Heart left ventricle (tissue), 13 donors: ENCODE results near the gene FOXK2.

ENCODE experiments used
- POLR2A ChIP-seq, 2 donors: fragments of 450-650 bp; IDR thresholded peaks; one replicate each; pipeline ENCODE4 v1.6.1; 2017; ENCODE audit warnings: antibody characterized with exemption in 2 of 2, mild to moderate bottlenecking in 2 of 2, moderate library complexity in 2 of 2
- TF ChIP-seq, protein P1 (sequence below), 12 donors: fragments of 200-600 bp; sonication (generic) in 4 of 12; IDR thresholded peaks; one replicate each; pipeline versions ENCODE4 v1.5.0 to v1.8.0; 2018 to 2022; ENCODE audit warnings: antibody characterized with exemption in 12 of 12, mild to moderate bottlenecking in 5 of 12
- donor health status: ischemic (EF 13 %, LVEDD 7.1; RV severe dilation, severe dysfunction).
- donor health status: DM: no; HTN: yes; CAD: no.
- donor health status: DM: no; HTN: no; CAD: no.
- donor health status: ischemic (EF 25% LVEDD 6.9; RV normal size, moderate dysfunction).
- donor health status: ischemic (EF 25% LVEDD 5.7; RV mildly dilated, moderate dysfunction).
- donor health status: ischemic (EF 35%, LVEDD 5.7; RV mildly dilated, moderate dysfunction).
- donor health status: nonischemic (EF 11% LVEDD 7.7; RV severe dilation, severe dysfunction).
- donor health status: DM: yes; HTN: yes; CAD: no.
- donor health status: PGD.
- donor health status: ischemic (EF 29% LVEDD 5.4; RV normal size, mild dysfunction).
- donor health status: nonischemic (EF 23%, LVEDD 6.1; RV moderate dilation, normal function).

DNA sequence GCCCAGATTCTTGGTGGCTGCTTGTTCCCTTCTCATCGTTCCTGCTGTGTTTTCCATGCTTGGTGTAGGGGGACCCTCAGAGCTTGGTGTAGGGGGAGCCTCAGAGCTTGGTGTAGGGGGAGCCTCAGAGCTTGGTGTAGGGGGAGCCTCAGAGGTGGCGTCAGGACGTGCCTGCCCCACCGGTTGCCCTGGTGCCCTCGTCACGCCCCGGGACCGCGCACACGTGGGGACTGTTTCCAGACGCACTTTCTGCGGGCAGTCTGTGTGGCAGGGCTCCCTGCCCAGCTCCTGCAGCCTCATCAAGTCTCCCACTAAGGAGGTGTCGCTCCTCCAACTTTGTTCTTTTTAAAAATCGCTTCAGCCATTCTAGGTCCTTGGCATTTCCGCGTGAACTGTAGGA is 76.8 kb downstream of the FOXK2 start:
- no peak for TF ChIP-seq POLR2A (IDR thresholded peaks at IDR 0.05)
- TF ChIP-seq, protein P1, sequence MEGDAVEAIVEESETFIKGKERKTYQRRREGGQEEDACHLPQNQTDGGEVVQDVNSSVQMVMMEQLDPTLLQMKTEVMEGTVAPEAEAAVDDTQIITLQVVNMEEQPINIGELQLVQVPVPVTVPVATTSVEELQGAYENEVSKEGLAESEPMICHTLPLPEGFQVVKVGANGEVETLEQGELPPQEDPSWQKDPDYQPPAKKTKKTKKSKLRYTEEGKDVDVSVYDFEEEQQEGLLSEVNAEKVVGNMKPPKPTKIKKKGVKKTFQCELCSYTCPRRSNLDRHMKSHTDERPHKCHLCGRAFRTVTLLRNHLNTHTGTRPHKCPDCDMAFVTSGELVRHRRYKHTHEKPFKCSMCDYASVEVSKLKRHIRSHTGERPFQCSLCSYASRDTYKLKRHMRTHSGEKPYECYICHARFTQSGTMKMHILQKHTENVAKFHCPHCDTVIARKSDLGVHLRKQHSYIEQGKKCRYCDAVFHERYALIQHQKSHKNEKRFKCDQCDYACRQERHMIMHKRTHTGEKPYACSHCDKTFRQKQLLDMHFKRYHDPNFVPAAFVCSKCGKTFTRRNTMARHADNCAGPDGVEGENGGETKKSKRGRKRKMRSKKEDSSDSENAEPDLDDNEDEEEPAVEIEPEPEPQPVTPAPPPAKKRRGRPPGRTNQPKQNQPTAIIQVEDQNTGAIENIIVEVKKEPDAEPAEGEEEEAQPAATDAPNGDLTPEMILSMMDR (IDR thresholded peaks at IDR 0.05) = no peak
